WTC11 (cell line): Measurements from ENCODE around the gene CORO2B. TPM values are rescaled to one million over a fixed set of nuclear protein-coding genes. Genes with fewer than 3 reads are reported as not detected.
A peak's percentile ranks its signal among the peaks of the same experiment; 100 is the strongest.

ENCODE experiments used
- ATAC-seq: fragments of 200-7000 bp; cut with Tn5 transposase; 2 replicates; pipeline ENCODE4 v1.10.0; 2021; ENCODE audit warnings: mild to moderate bottlenecking, moderate library complexity
- CTCF ChIA-PET: fragments of 300-600 bp; sonication (Branson Sonifier 250); formaldehyde crosslinking; loops from one replicate; lab custom pipeline; 2021; ENCODE audit warnings: antibody characterized with exemption; lab: Charles Lee
- POLR2A ChIA-PET: fragments of 350-600 bp; sonication (Branson Sonifier 250); formaldehyde crosslinking; loops from one replicate; lab custom pipeline; 2021; ENCODE audit warnings: antibody characterized with exemption; lab: Charles Lee
- DNase-seq: peaks from one replicate; pipeline ENCODE4 v3.0.0; 2021; ENCODE audit warnings: low spot score
- H3K27ac Mint-ChIP-seq: 2 replicates; pipeline ENCODE4 v1.8.0; 2021; ENCODE audit warnings: mixed read lengths
- H3K27me3 Mint-ChIP-seq: 2 replicates; pipeline ENCODE4 v1.8.0; 2021; ENCODE audit warnings: low read depth, mild to moderate bottlenecking, moderate library complexity, mixed read lengths
- H3K36me3 Mint-ChIP-seq: 2 replicates; pipeline ENCODE4 v1.8.0; 2021; ENCODE audit warnings: mixed read lengths
- H3K4me1 Mint-ChIP-seq: 2 replicates; pipeline ENCODE4 v1.8.0; 2022; ENCODE audit warnings: mixed read lengths
- H3K4me3 Mint-ChIP-seq: 2 replicates; pipeline ENCODE4 v1.8.0; 2021; ENCODE audit warnings: mild to moderate bottlenecking, moderate library complexity, mixed read lengths
- H3K9me3 Mint-ChIP-seq: 2 replicates; pipeline ENCODE4 v1.8.0; 2021; ENCODE audit warnings: mixed read lengths
- AR ChIP-seq: fragments of 250-450 bp; sonication (Bioruptor Pico); IDR thresholded peaks from 2 replicates; pipeline ENCODE4 v1.9.0; 2021; ENCODE audit warnings: mild to moderate bottlenecking
- ATF1 ChIP-seq: sonication (generic); formaldehyde crosslinking; IDR thresholded peaks from 2 replicates; pipeline ENCODE4 v1.8.1; 2023; ENCODE audit warnings: mild to moderate bottlenecking, moderate library complexity, missing genetic modification reagents
- ATF6 ChIP-seq: sonication (generic); formaldehyde crosslinking; IDR thresholded peaks from 2 replicates; pipeline ENCODE4 v1.8.1; 2023; ENCODE audit warnings: mild to moderate bottlenecking, missing genetic modification reagents
- CTCF ChIP-seq: fragments of 200-600 bp; IDR thresholded peaks from 2 replicates; pipeline ENCODE4 v1.8.0; 2022; ENCODE audit warnings: antibody characterized with exemption
- E2F4 ChIP-seq: sonication (generic); formaldehyde crosslinking; IDR thresholded peaks from 2 replicates; pipeline ENCODE4 v1.8.1; 2022; ENCODE audit warnings: low read depth, mild to moderate bottlenecking, moderate library complexity, missing genetic modification reagents, borderline replicate concordance
- GRHL2 ChIP-seq: fragments of 250-450 bp; sonication (Bioruptor Pico); IDR thresholded peaks from 2 replicates; pipeline ENCODE4 v1.8.0; 2022; ENCODE audit warnings: mild to moderate bottlenecking, moderate library complexity; ENCODE audit not compliant: insufficient replicate concordance, severe bottlenecking
- MAX ChIP-seq: sonication (generic); formaldehyde crosslinking; IDR thresholded peaks from 2 replicates; pipeline ENCODE4 v1.8.0; 2022; ENCODE audit warnings: mild to moderate bottlenecking, missing genetic modification reagents
- NR3C1 ChIP-seq: sonication (generic); formaldehyde crosslinking; conservative IDR thresholded peaks from 2 replicates; pipeline ENCODE4 v1.8.1; 2023; ENCODE audit warnings: low read depth, mild to moderate bottlenecking, missing genetic modification reagents
- SMAD3 ChIP-seq: sonication (generic); formaldehyde crosslinking; IDR thresholded peaks from 2 replicates; pipeline ENCODE4 v1.8.0; 2022; ENCODE audit warnings: missing genetic modification reagents, mild to moderate bottlenecking, borderline replicate concordance
- ZBTB21 ChIP-seq: sonication (generic); formaldehyde crosslinking; IDR thresholded peaks from 2 replicates; pipeline ENCODE4 v1.8.1; 2023; ENCODE audit warnings: mild to moderate bottlenecking, missing genetic modification reagents, borderline replicate concordance
- ZNF423 ChIP-seq: fragments of 250-450 bp; sonication (Bioruptor Pico); IDR thresholded peaks from 2 replicates; pipeline ENCODE4 v2.1.2; 2022; ENCODE audit warnings: mild to moderate bottlenecking, moderate library complexity
- total RNA-seq: library from RNA; stranded (reverse); gene quantifications from 3 replicates; pipeline ENCODE4 v1.2.3, GENCODE V29; 2021

Gene CORO2B
- total RNA-seq, 1 experiment from 2014 or later = 4.9 TPM

- Mint-ChIP-seq H3K9me3 (no peaks in the 10 kb centered on the region), H3K27ac (no peak overlapping the region), H3K4me1 (peaks cover 29% of the 10 kb centered on the region), H3K4me3 (no peak overlapping the region), H3K27me3 (no peaks in the 10 kb centered on the region), H3K36me3 (no peaks in the 10 kb centered on the region)
- ChIA-PET POLR2A (no interaction called here), CTCF (interaction anchor here (1.0 to 1.1 kb wide), 2 partner anchors 10 to 30 kb away, joined by 3 read pairs; no protein-coding TSS in a partner anchor)
- no peak for DNase-seq
- no peak for TF ChIP-seq E2F4 (CRISPR knock-in tag)
- TF ChIP-seq ZNF423 (CRISPR knock-in tag) = no peak
- TF ChIP-seq GRHL2 = no peak
- TF ChIP-seq AR = no peak
- no peak for TF ChIP-seq ZBTB21
- no peak for TF ChIP-seq SMAD3 (CRISPR knock-in tag)
- no peak for TF ChIP-seq NR3C1 (CRISPR knock-in tag)
- no peak for TF ChIP-seq MAX
- no peak for ATAC-seq
Measured at GRCh38 chr15:68589053-68589452, 10.3 kb downstream of the CORO2B start.

- no peaks in the 10 kb centered on the region for H3K36me3 Mint-ChIP-seq
- DNase-seq (no peak), ATAC-seq (peak; percentile 39)
- no peaks in the 10 kb centered on the region for H3K27me3 Mint-ChIP-seq
- ChIA-PET POLR2A (interaction anchor here (0.7 kb wide), 1 partner anchor 20 kb away, joined by 3 read pairs; no protein-coding TSS in a partner anchor), CTCF (interaction anchor here (0.8 to 2.3 kb wide), 5 partner anchors 30 to 84 kb away, joined by 3 to 9 read pairs (median 5); no protein-coding TSS in a partner anchor)
- TF ChIP-seq ATF6 (CRISPR knock-in tag) (no peak), ATF1 (no peak), CTCF (no peak)
- peaks cover 28% of the 10 kb centered on the region for H3K4me1 Mint-ChIP-seq
- H3K4me3 Mint-ChIP-seq = no peak overlapping the region
- no peaks in the 10 kb centered on the region for H3K9me3 Mint-ChIP-seq
- no peak overlapping the region for H3K27ac Mint-ChIP-seq
Measured at GRCh38 chr15:68589783-68590710, 11.3 kb downstream of the CORO2B start.
